Measurements from ENCODE around the gene CSTPP1.

DNA sequence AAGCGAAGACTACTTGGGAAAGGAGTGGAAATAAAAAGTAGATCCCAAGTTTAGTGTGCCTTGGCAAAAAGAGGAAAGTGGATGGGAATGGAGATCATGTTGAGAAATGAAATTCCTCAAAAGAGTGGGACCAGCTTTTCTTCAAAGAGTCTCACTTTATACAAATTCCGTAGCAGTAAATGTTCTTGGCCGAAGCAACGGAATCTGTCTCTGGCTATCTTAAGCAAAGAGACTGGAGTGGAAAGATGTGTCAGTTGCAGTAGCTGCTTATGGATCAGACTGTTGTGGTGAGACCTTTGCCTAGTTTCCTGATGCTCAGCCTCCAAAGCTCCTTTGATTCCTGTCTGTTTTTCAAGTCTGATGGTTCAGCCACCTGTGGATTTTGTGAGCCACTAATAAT lies 73.6 kb downstream of the CSTPP1 start:
- TF ChIP-seq, protein P1, sequence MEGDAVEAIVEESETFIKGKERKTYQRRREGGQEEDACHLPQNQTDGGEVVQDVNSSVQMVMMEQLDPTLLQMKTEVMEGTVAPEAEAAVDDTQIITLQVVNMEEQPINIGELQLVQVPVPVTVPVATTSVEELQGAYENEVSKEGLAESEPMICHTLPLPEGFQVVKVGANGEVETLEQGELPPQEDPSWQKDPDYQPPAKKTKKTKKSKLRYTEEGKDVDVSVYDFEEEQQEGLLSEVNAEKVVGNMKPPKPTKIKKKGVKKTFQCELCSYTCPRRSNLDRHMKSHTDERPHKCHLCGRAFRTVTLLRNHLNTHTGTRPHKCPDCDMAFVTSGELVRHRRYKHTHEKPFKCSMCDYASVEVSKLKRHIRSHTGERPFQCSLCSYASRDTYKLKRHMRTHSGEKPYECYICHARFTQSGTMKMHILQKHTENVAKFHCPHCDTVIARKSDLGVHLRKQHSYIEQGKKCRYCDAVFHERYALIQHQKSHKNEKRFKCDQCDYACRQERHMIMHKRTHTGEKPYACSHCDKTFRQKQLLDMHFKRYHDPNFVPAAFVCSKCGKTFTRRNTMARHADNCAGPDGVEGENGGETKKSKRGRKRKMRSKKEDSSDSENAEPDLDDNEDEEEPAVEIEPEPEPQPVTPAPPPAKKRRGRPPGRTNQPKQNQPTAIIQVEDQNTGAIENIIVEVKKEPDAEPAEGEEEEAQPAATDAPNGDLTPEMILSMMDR (IDR thresholded peaks at IDR 0.05; ENCODE audit: insufficient read depth, low read length, poor library complexity, severe bottlenecking) = no peak
- TF ChIP-seq EZH2phosphoT487 (conservative IDR thresholded peaks at IDR 0.05; ENCODE audit: low read length) = no peak
